GDM1 (cell line): Measurements from ENCODE around the gene NAV2.

Source experiments
- DNase-seq: peaks from one replicate; lab custom pipeline; 2025; lab: John Stamatoyannopoulos, UW

The NAV2 gene

GRCh38 chr11:20159466-20160381, 447.1 kb downstream of the NAV2 start:
- DNase-seq = no peak

- DNase-seq = no peak
Observed at GRCh38 chr11:20160425-20161229, 448.0 kb downstream of the NAV2 start, which contains the start of gene DBX1. DBX1 (minus strand) TSS chr11:20160475; CDS start chr11:20160324, 151 bp downstream.

DNA sequence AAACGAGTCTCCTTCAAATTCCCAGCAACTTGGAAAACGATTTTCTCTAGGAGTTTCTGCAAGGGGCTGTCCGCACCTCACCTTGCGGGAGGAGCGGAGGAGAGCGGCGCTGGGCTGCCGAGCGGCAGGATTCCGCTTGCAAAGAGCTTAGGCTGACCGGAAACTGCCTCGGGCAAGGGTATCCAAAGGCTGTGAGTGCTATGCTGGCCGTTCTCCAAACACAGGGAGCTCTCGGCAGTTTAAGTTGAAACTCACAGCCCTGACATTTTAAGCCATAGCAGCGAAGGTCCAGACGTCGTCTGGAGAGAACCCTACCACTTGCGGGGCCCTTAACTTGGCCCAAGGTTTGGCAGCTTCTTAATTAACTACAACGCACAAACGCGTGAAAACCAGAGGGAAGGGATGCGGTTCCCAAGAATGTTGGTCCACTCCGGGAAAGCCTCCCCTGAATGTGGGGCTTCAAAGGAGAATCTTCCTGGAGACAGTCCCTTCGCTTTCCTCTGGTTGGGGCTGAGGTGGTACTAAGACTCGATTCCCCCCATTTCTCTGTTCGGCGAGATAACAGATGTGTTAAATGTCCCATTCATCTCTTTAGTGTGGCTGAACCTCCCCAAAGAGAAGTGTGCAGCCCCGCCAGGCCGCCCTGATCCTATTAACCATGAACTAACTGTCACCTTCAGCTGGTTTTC, 448.7 kb downstream of the NAV2 start:
- no peak for DNase-seq

- DNase-seq = no peak
Observed at GRCh38 chr11:20161923-20162744, 449.5 kb downstream of the NAV2 start.

DNA sequence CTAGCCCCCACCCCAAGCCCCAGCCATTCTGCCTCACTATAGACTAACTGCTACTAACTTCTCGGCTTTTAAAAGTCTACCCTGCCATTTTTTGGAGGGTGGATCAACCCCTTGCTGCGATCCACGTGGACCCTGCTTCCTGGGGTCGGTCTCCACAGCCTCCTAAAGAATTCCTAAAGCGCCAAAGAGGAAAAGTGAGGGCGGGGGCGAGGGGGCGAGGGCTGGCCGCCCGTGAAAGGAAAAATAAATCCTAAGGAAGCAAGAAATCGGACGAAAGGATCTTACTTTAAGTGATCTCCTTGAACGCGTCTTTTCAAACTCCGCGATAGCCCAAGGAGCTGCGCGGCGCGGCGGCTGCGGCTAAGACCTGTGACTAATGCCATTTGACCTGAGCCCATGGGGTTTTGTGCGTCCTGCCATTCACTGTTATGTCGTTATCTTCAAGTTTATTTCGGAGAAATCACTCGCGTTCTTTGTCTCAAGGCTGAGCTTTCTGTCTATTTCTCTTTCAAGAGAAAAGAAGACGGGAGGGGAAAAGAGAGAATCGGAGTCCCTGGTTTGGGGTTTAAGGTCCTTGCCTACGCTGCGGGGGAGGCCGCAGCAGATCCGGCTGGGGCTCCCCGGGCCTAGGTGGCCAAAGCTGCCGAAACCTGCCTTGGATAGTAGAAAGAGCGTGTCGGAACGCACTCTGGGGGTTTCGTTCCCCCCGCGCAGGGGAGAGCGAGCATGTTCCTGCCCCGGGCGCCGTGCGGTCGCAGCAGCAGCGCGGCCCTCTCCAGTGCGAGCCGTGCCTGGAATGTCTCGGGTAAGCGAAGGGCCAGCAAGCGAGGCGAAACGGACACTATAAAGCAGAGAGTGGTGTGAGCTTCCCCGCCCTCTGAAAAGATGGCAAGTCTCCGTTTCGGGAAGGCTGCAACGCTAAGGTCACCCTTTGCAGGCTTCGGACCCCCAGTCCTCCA, 450.5 kb downstream of the NAV2 start:
- DNase-seq = no peak

- DNase-seq = no peak
Observed at GRCh38 chr11:20163783-20164481, 451.3 kb downstream of the NAV2 start.
